IPS-18c (cell line): ENCODE measurements around the gene ARHGAP12.
"Not testable (repeated sequence)": the region's sequence is repeated elsewhere in the genome, so short reads cannot be mapped to it uniquely, and the experiment has no call there.

ENCODE experiments used
- H3K4me3 ChIP-seq: 2 replicates; pipeline ENCODE4 v1.7.0; 2013; ENCODE audit warnings: low read depth, mild to moderate bottlenecking, low read length, moderate library complexity; ENCODE audit not compliant: insufficient read depth
- H3K9me3 ChIP-seq: one replicate; pipeline ENCODE4 v1.6.1; 2013; ENCODE audit warnings: mild to moderate bottlenecking, low read length, moderate library complexity; ENCODE audit not compliant: control insufficient read depth, insufficient read depth

Gene ARHGAP12

GRCh38 chr10:31928549-31929260, at the start of gene ARHGAP12:
TSS of gene ARHGAP12 (minus strand) at chr10:31928831. CDS start at chr10:31908855, 19,976 bp downstream.
- Histone ChIP-seq H3K9me3 (no peaks in the 10 kb centered on the region), H3K4me3 (peak within 1 kb of the TSS; percentile 93)

- Histone ChIP-seq H3K4me3 (no peak overlapping the region), H3K9me3 (no peaks in the 10 kb centered on the region)
These were observed 49.5 kb upstream of the ARHGAP12 start for GRCh38 chr10:31978156-31978483.

GRCh38 chr10:31977440-31978155, 49.0 kb upstream of the ARHGAP12 start:
- Histone ChIP-seq H3K4me3 (no peak overlapping the region), H3K9me3 (no peaks in the 10 kb centered on the region)

- Histone ChIP-seq H3K4me3 (no peak overlapping the region), H3K9me3 (no peaks in the 10 kb centered on the region)
These were observed 46.6 kb upstream of the ARHGAP12 start for GRCh38 chr10:31975157-31975765.

- Histone ChIP-seq H3K4me3 (no peak overlapping the region), H3K9me3 (no peaks in the 10 kb centered on the region)
These were observed 45.9 kb upstream of the ARHGAP12 start for GRCh38 chr10:31974434-31975124.

GRCh38 chr10:31972519-31973041, 43.9 kb upstream of the ARHGAP12 start:
- H3K9me3 ChIP-seq: no peaks in the 10 kb centered on the region
- H3K4me3 ChIP-seq: no peak overlapping the region

- H3K9me3 ChIP-seq, H3K4me3 ChIP-seq: not testable (repeated sequence)
These were observed 41.2 kb upstream of the ARHGAP12 start for GRCh38 chr10:31969847-31970246.

- H3K9me3 ChIP-seq: no peaks in the 10 kb centered on the region
These were observed 35.0 kb upstream of the ARHGAP12 start for GRCh38 chr10:31963589-31963980.

GRCh38 chr10:31962826-31963588, 34.4 kb upstream of the ARHGAP12 start:
- no peaks in the 10 kb centered on the region for H3K9me3 ChIP-seq
- H3K4me3 ChIP-seq: no peak overlapping the region

More at GRCh38 chr10:31963589-31963980, 35.0 kb upstream of the ARHGAP12 start:
- H3K4me3 ChIP-seq: no peak overlapping the region

GRCh38 chr10:31961277-31962074, 32.8 kb upstream of the ARHGAP12 start:
- no peaks in the 10 kb centered on the region for H3K9me3 ChIP-seq
- no peak overlapping the region; the same call in 1 of the 2 replicates for H3K4me3 ChIP-seq

- Histone ChIP-seq H3K4me3 (no peak overlapping the region), H3K9me3 (peaks cover 2% of the 10 kb centered on the region)
These were observed 31.0 kb upstream of the ARHGAP12 start for GRCh38 chr10:31959461-31960173.

GRCh38 chr10:31958856-31959255, 30.2 kb upstream of the ARHGAP12 start:
- Histone ChIP-seq H3K9me3 (peaks cover 2% of the 10 kb centered on the region), H3K4me3 (no peak overlapping the region)

- Histone ChIP-seq H3K4me3 (no peak overlapping the region), H3K9me3 (peaks cover 2% of the 10 kb centered on the region)
These were observed 27.7 kb upstream of the ARHGAP12 start for GRCh38 chr10:31956200-31956946.

GRCh38 chr10:31954410-31955191, 26.0 kb upstream of the ARHGAP12 start:
- peaks cover 2% of the 10 kb centered on the region for H3K9me3 ChIP-seq
- no peak overlapping the region for H3K4me3 ChIP-seq
